ENCODE results near the gene NRG3.

GRCh38 chr10:81961451-81962184, 86.6 kb downstream of the NRG3 start:
- TF ChIP-seq POLR2A (IDR thresholded peaks at IDR 0.05) (no peak), CTCF (IDR thresholded peaks at IDR 0.05) (no peak)

Data from testis (tissue), 2 donors.